Fibroblast of lung (primary cell): Measurements from ENCODE around the gene HEMK1. TPM values are rescaled to one million over a fixed set of nuclear protein-coding genes. Genes with fewer than 3 reads are reported as not detected.

Source experiments
- DNase-seq, 2 donors: peaks; one replicate each; pipeline versions ENCODE4 v3.0.0 to v3.0.0-alpha.2; 2010; ENCODE audit warnings: low read depth in 2 of 2
- H2AFZ ChIP-seq: 2 replicates; pipeline ENCODE4 v1.5.1; 2012; ENCODE audit warnings: low read length, control low read depth, inconsistent platforms
- H3K27ac ChIP-seq: 2 replicates; pipeline ENCODE4 v1.5.1; 2011; ENCODE audit warnings: low read length, control low read depth; ENCODE audit not compliant: insufficient read depth
- H3K27me3 ChIP-seq: 2 replicates; pipeline ENCODE4 v1.5.1; 2011; ENCODE audit warnings: mild to moderate bottlenecking, low read length; ENCODE audit not compliant: control insufficient read depth, insufficient read depth
- H3K36me3 ChIP-seq: 2 replicates; pipeline ENCODE4 v1.5.1; 2011; ENCODE audit warnings: low read length; ENCODE audit not compliant: control insufficient read depth, insufficient read depth
- H3K4me1 ChIP-seq: 2 replicates; pipeline ENCODE4 v1.5.1; 2011; ENCODE audit warnings: low read length; ENCODE audit not compliant: control insufficient read depth, insufficient read depth; ENCODE audit errors: extremely low read depth
- H3K4me2 ChIP-seq: 2 replicates; pipeline ENCODE4 v1.5.1; 2011; ENCODE audit warnings: low read length, control low read depth; ENCODE audit not compliant: insufficient read depth; ENCODE audit errors: extremely low read depth
- H3K4me3 ChIP-seq, 4 experiments: fragments of 200-600 bp in 1 of 4; sonication (generic) in 1 of 4; replicated peaks in 1 of 4; 2 replicates each; pipeline ENCODE4 v1.5.1; 2011 to 2016; ENCODE audit warnings: low read length in 4 of 4, low read depth in 3 of 4, mild to moderate bottlenecking in 3 of 4, control low read depth in 2 of 4, inconsistent platforms in 1 of 4, mixed read lengths in 1 of 4; ENCODE audit not compliant: insufficient read depth in 1 of 4; ENCODE audit errors: control extremely low read depth in 1 of 4
- H3K79me2 ChIP-seq: 2 replicates; pipeline ENCODE4 v1.5.1; 2012; ENCODE audit warnings: mild to moderate bottlenecking, low read length, inconsistent platforms; ENCODE audit not compliant: control insufficient read depth, insufficient read depth
- H3K9ac ChIP-seq: 2 replicates; pipeline ENCODE4 v1.5.1; 2011; ENCODE audit warnings: mild to moderate bottlenecking, low read length, control low read depth; ENCODE audit not compliant: insufficient read depth
- H3K9me3 ChIP-seq: 2 replicates; pipeline ENCODE4 v1.5.1; 2012; ENCODE audit warnings: low read depth, low read length; ENCODE audit not compliant: control insufficient read depth, insufficient read depth
- H4K20me1 ChIP-seq: 2 replicates; pipeline ENCODE4 v1.5.1; 2011; ENCODE audit warnings: low read length; ENCODE audit not compliant: control insufficient read depth, insufficient read depth; ENCODE audit errors: extremely low read depth
- CTCF ChIP-seq, 2 donors: IDR thresholded peaks in 1 of 2; conservative IDR thresholded peaks in 1 of 2; 1 replicate in 1 of 2; 2 replicates in 1 of 2; pipeline ENCODE4 v1.5.1; 2011 to 2012; ENCODE audit warnings: low read length in 2 of 2, control low read depth in 1 of 2, inconsistent platforms in 1 of 2, low read depth in 1 of 2, mild to moderate bottlenecking in 1 of 2
- EZH2 ChIP-seq: IDR thresholded peaks from 2 replicates; pipeline ENCODE4 v1.5.1; 2012; ENCODE audit warnings: low read length, control low read depth, mild to moderate bottlenecking; ENCODE audit errors: missing control alignments
- polyA plus RNA-seq, 2 donors: library from polyadenylated mRNA; depleted of rRNA in 1 of 2; stranded (reverse) in 1 of 2; unstranded in 1 of 2; fragments of >200 nt; gene quantifications; 2 replicates each; pipeline ENCODE4 v1.2.1, GENCODE V29; 2011 to 2012; ENCODE audit warnings: missing spikeins in 1 of 2
- total RNA-seq: library from RNA; depleted of rRNA; stranded (reverse); fragments of >200 nt; gene quantifications from 2 replicates; pipeline ENCODE4 v1.2.1, GENCODE V29; 2014

HEMK1 gene
- total and polyA plus RNA-seq, 2 donors (not counting 1 experiment from before 2014, with no cell fraction given): 8.4 to 12.7 TPM

DNA sequence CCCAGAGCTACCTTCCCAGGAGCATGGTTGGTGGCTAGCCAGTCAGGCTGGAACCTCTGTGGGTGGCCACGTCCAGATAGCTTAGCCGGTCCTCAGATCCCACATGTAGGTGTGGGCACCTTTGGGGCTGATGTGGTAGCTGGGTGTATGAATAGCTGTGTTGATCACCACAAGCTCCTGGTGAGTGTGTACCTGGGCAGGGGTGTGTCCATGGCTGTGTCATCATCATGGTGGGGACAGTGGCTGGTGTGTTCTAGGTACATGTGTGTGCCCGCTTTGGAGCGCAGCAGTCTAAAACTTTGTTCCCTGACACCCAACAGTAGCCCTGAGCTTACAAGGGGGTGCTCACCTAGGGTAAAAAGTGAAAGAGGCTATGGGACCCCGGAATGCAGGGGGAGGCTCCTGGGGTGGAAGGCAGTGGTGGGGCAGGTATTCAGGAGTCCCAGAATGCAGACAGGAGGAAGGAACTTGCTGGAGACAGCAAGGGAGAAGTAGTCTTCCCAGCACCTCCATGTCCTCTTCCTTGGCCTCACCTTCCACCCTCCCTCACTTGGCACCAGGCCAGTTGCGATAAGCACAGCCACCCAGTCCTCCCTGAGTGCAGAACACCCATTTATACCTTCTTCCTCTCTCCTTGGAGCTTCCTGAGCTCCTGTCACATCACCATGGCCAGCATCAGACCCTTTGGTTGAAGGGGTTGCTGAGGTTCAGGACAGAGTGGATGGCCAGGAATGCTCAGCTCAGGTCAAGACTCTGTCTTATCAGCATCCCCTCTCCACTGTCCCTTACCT lies 41.1 kb downstream of the HEMK1 start:
- peaks cover 6% of the 10 kb centered on the region for H3K36me3 ChIP-seq
- peak overlapping the region; percentile 90 for H3K4me2 ChIP-seq
- H2AFZ ChIP-seq: no peak overlapping the region
- no peak for TF ChIP-seq CTCF (conservative IDR thresholded peaks at IDR 0.05 in 1 of 2, IDR thresholded peaks at IDR 0.05 in 1 of 2; ENCODE audit: low read depth in 1 of 2, low read length in 2 of 2)
- no peak for TF ChIP-seq EZH2
- H3K79me2 ChIP-seq: no peaks in the 10 kb centered on the region
- no peaks in the 10 kb centered on the region for H3K9me3 ChIP-seq
- H3K27ac ChIP-seq: no peak overlapping the region
- peaks cover 9% of the 10 kb centered on the region for H3K4me1 ChIP-seq
- H3K9ac ChIP-seq: no peak overlapping the region
- no peaks in the 10 kb centered on the region for H4K20me1 ChIP-seq
- peak overlapping the region; percentile 50 to 76 (median 59) for H3K4me3 ChIP-seq
- no peaks in the 10 kb centered on the region for H3K27me3 ChIP-seq
- DNase-seq: no peak

DNA sequence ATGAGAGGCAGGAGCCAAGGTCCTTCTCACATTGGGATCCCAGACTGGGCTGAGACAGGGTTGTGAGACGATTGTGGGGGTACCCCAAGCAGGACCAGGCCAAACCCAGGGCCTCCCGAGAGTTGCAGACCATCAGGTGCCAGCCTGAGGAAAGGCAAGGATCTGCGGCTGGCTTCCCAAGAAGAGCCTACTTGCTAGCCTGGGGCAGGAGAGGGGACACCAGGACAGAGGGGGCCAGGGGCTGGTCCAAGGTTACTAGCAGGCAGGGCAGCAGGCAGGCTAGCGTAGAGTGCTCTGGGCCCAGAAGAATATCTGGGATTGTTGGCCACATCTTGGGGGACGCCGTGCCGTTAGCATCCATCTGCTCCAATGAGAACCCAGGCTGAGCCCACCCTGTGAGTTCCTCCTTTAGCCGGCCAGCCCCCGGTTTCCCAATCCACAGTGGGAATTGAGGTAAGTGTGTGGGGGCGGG lies 41.7 kb downstream of the HEMK1 start:
- H3K4me1 ChIP-seq: peaks cover 9% of the 10 kb centered on the region
- H3K4me2 ChIP-seq: peak overlapping the region; percentile 90
- no peaks in the 10 kb centered on the region for H3K9me3 ChIP-seq
- DNase-seq: no peak
- H3K27me3 ChIP-seq: no peaks in the 10 kb centered on the region
- H3K9ac ChIP-seq: peak overlapping the region; percentile 84
- peak overlapping the region; percentile 52 for H3K27ac ChIP-seq
- H2AFZ ChIP-seq: peak overlapping the region; percentile 6
- TF ChIP-seq EZH2 (no peak), CTCF (conservative IDR thresholded peaks at IDR 0.05 in 1 of 2, IDR thresholded peaks at IDR 0.05 in 1 of 2; ENCODE audit: low read depth in 1 of 2, low read length in 2 of 2) (no peak)
- H3K79me2 ChIP-seq: no peaks in the 10 kb centered on the region
- H3K36me3 ChIP-seq: peaks cover 6% of the 10 kb centered on the region
- no peaks in the 10 kb centered on the region for H4K20me1 ChIP-seq
- peak overlapping the region; percentile 50 to 76 (median 59) for H3K4me3 ChIP-seq

DNA sequence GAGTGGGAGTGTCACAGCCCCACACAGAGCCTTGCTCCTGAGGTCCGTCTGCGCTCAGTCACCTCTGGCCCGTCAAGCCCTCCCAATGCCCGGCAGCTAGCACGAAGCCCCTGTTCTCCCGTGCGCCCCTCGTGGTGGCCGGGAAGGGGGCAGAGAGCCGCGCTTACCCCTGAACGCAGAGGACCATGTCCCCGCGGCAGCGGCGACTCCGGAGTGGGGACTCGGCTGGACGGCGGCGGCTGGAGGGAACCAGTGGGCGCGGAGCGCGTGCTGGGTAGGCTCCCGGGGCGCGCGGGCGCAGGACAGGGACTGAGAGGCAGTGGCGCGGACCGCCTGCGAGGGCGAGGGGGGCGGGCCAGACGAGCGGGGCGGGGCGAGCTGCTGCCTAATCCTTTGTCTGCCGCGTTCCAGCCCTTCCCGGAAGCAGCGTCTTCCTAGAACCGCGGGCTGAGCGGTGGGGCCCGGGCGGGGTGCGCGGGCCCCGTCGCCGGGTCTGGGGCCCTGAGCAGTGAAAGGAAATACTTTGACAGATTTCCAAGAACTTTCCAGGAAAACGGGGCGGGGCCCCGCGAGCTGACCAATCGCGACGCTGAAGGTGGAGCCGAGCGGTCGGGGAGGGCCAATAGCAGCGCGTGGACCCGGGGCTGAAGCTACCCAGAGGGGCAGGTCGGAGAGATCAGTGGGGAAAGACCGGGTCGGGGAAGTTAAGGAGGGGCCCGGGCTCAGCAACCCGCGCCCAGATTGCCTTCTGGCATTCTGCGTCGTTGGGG lies 42.3 kb downstream of the HEMK1 start, which contains the start of gene CISH:
TSS of gene CISH (minus strand) at position 311 of the 770 bp plus-strand sequence. CDS start at position 187, 124 bp downstream.
- Histone ChIP-seq H2AFZ (peak within 1 kb of the TSS; percentile 63), H3K36me3 (peaks cover 6% of the 10 kb centered on the region), H3K9ac (peak within 1 kb of the TSS; percentile 84), H3K9me3 (no peaks in the 10 kb centered on the region), H3K4me1 (peaks cover 9% of the 10 kb centered on the region), H3K79me2 (no peaks in the 10 kb centered on the region), H3K4me2 (peak within 1 kb of the TSS; percentile 90), H3K27ac (peak within 1 kb of the TSS; percentile 52), H3K4me3 (peak within 1 kb of the TSS; percentile 50 to 76 (median 59)), H4K20me1 (no peaks in the 10 kb centered on the region), H3K27me3 (no peaks in the 10 kb centered on the region)
- DNase-seq: peak; percentile 88 to 96
- peak; percentile 30 to 47 for TF ChIP-seq CTCF (conservative IDR thresholded peaks at IDR 0.05 in 1 of 2, IDR thresholded peaks at IDR 0.05 in 1 of 2; ENCODE audit: low read depth in 1 of 2, low read length in 2 of 2)
- TF ChIP-seq EZH2: no peak
